PC-9 (cell line): ENCODE data around the gene RNF114. TPM values are rescaled to one million over a fixed set of nuclear protein-coding genes. Genes with fewer than 3 reads are reported as not detected.

ENCODE experiments used
- BruUV-seq: library from RNA; stranded (reverse); fragments of 400-500 nt; replicated peaks from 2 replicates; lab custom pipeline; 2021; lab: Mats Ljungman, UMichigan
- CTCF ChIA-PET: fragments of 300-600 bp; sonication (Branson Sonifier 250); formaldehyde crosslinking; loops from one replicate; lab custom pipeline; 2022; ENCODE audit warnings: antibody characterized with exemption; lab: Charles Lee
- POLR2A ChIA-PET: fragments of 300-600 bp; sonication (Branson Sonifier 250); formaldehyde crosslinking; loops from one replicate; lab custom pipeline; 2022; ENCODE audit warnings: antibody characterized with exemption; ENCODE audit not compliant: unreplicated experiment; lab: Charles Lee
- DNase-seq, 2 experiments: peaks; one replicate each; pipeline versions ENCODE4 v3.0.0 to v3.0.0-alpha.2; 2015 to 2022; ENCODE audit warnings: mixed read lengths in 1 of 2
- H2AFZ ChIP-seq: fragments of 200-600 bp; sonication (generic); 2 replicates; pipeline ENCODE4 v1.8.1; 2017; ENCODE audit warnings: antibody characterized with exemption
- H3F3A ChIP-seq: fragments of 200-600 bp; sonication (generic); 2 replicates; pipeline ENCODE4 v1.8.1; 2017; ENCODE audit warnings: antibody characterized with exemption, mild to moderate bottlenecking, low read depth; ENCODE audit not compliant: insufficient read depth
- H3K27ac ChIP-seq: fragments of 200-600 bp; sonication (generic); 2 replicates; pipeline ENCODE4 v1.6.1; 2016; ENCODE audit warnings: mixed run types
- H3K27me3 ChIP-seq: fragments of 200-600 bp; sonication (generic); 2 replicates; pipeline ENCODE4 v1.6.1; 2016; ENCODE audit warnings: low read depth, mixed run types; ENCODE audit not compliant: insufficient read depth
- H3K36me3 ChIP-seq: fragments of 200-600 bp; sonication (generic); 2 replicates; pipeline ENCODE4 v1.6.1; 2016; ENCODE audit warnings: low read depth, mixed run types
- H3K4me1 ChIP-seq: fragments of 200-600 bp; sonication (generic); replicated peaks from 2 replicates; pipeline ENCODE4 v1.6.1; 2016; ENCODE audit warnings: mixed run types; ENCODE audit not compliant: insufficient read depth
- H3K4me2 ChIP-seq: fragments of 200-600 bp; sonication (generic); 2 replicates; pipeline ENCODE4 v1.6.1; 2017; ENCODE audit warnings: mixed run types
- H3K4me3 ChIP-seq: fragments of 200-600 bp; sonication (generic); 2 replicates; pipeline ENCODE4 v1.6.1; 2016; ENCODE audit warnings: mixed run types
- H3K79me2 ChIP-seq: fragments of 200-600 bp; sonication (generic); 2 replicates; pipeline ENCODE4 v1.6.1; 2017; ENCODE audit warnings: low read depth, mixed run types
- H3K9me2 ChIP-seq: fragments of 200-600 bp; sonication (generic); 2 replicates; pipeline ENCODE4 v1.8.1; 2017; ENCODE audit warnings: mild to moderate bottlenecking; ENCODE audit not compliant: insufficient read depth
- H3K9me3 ChIP-seq: fragments of 200-600 bp; sonication (generic); 2 replicates; pipeline ENCODE4 v1.8.1; 2016; ENCODE audit warnings: low read depth; ENCODE audit not compliant: insufficient read depth
- H4K20me1 ChIP-seq: fragments of 200-600 bp; sonication (generic); 2 replicates; pipeline ENCODE4 v1.8.1; 2017; ENCODE audit not compliant: insufficient read depth
- CTCF ChIP-seq: fragments of 200-600 bp; sonication (generic); conservative IDR thresholded peaks from 2 replicates; pipeline ENCODE4 v1.6.1; 2017; ENCODE audit warnings: mixed run types, antibody characterized with exemption, mild to moderate bottlenecking, moderate library complexity
- EZH2 ChIP-seq: fragments of 200-600 bp; sonication (generic); IDR thresholded peaks from 2 replicates; pipeline ENCODE4 v1.8.0; 2017; ENCODE audit warnings: antibody characterized with exemption, low read depth
- intact Hi-C: fragments of 100-400 bp; cut with micrococcal nuclease; formaldehyde crosslinking; loops from one replicate; pipeline ENCODE4 v1.10.0; 2022; ENCODE audit not compliant: unreplicated experiment
- total RNA-seq: library from RNA; stranded (reverse); gene quantifications from 2 replicates; pipeline ENCODE4 v1.2.3, GENCODE V29; 2021

The RNF114 gene
- total RNA-seq, 1 experiment from 2014 or later = 92.5 TPM

GRCh38 chr20:49982346-49983122 is 46.3 kb downstream of the RNF114 start, which contains the start of gene SNAI1:
Gene SNAI1, plus strand, starts transcription at chr20:49982980. Its CDS starts 80 bp downstream, at chr20:49983060.
- no peaks in the 10 kb centered on the region for H3K9me2 ChIP-seq
- H2AFZ ChIP-seq = peak within 1 kb of the TSS; percentile 72
- H3K79me2 ChIP-seq = no peaks in the 10 kb centered on the region
- H3K9me3 ChIP-seq = no peaks in the 10 kb centered on the region
- peak within 1 kb of the TSS; percentile 100 for H3K4me2 ChIP-seq
- no peak for TF ChIP-seq EZH2
- peak; percentile 68 for TF ChIP-seq CTCF
- peak within 1 kb of the TSS; percentile 75 for H3K4me3 ChIP-seq
- DNase-seq = peak; percentile 82 to 88
- H4K20me1 ChIP-seq = no peaks in the 10 kb centered on the region
- peaks cover 10% of the 10 kb centered on the region for H3K4me1 ChIP-seq
- intact Hi-C loops = loop anchor here (1.0 to 5.0 kb wide), 5 partner anchors 55 to 196 kb away; no protein-coding TSS in a partner anchor
- H3K27me3 ChIP-seq = no peaks in the 10 kb centered on the region
- POLR2A ChIA-PET = no interaction called here
- H3K27ac ChIP-seq = no peak within 1 kb of the TSS
- H3F3A ChIP-seq = peaks cover 16% of the 10 kb centered on the region; the same call in 1 of the 2 replicates
- BruUV-seq = no TSS peak
- CTCF ChIA-PET = interaction anchor here (0.6 to 0.7 kb wide), 2 partner anchors 78 to 263 kb away, joined by 3 to 28 read pairs; no protein-coding TSS in a partner anchor
- H3K36me3 ChIP-seq = no peaks in the 10 kb centered on the region

- H2AFZ ChIP-seq = peak overlapping the region; percentile 72
- POLR2A ChIA-PET = no interaction called here
- peaks cover 16% of the 10 kb centered on the region; the same call in 1 of the 2 replicates for H3F3A ChIP-seq
- no peak overlapping the region for H3K27ac ChIP-seq
- no peaks in the 10 kb centered on the region for H3K79me2 ChIP-seq
- intact Hi-C loops = loop anchor here (2.0 to 5.0 kb wide), 4 partner anchors 54 to 196 kb away; no protein-coding TSS in a partner anchor
- peak in 1 of 2 experiments; percentile 9 for DNase-seq
- no peaks in the 10 kb centered on the region for H3K9me2 ChIP-seq
- CTCF ChIA-PET = interaction anchor here (0.6 to 0.7 kb wide), 2 partner anchors 77 to 262 kb away, joined by 3 to 28 read pairs; no protein-coding TSS in a partner anchor
- no peak for TF ChIP-seq CTCF
- H3K9me3 ChIP-seq = no peaks in the 10 kb centered on the region
- H3K4me2 ChIP-seq = peak overlapping the region; percentile 100
- H3K4me3 ChIP-seq = peak overlapping the region; percentile 75
- H3K27me3 ChIP-seq = no peaks in the 10 kb centered on the region
- BruUV-seq = no TSS peak
- no peaks in the 10 kb centered on the region for H4K20me1 ChIP-seq
- no peaks in the 10 kb centered on the region for H3K36me3 ChIP-seq
- peaks cover 10% of the 10 kb centered on the region for H3K4me1 ChIP-seq
These were observed 47.1 kb downstream of the RNF114 start for GRCh38 chr20:49983123-49983847.

GRCh38 chr20:49983848-49984408 is 47.7 kb downstream of the RNF114 start:
- POLR2A ChIA-PET = no interaction called here
- BruUV-seq = no TSS peak
- H3K79me2 ChIP-seq = no peaks in the 10 kb centered on the region
- no peak overlapping the region for H3K27ac ChIP-seq
- no peak overlapping the region for H2AFZ ChIP-seq
- H3K9me2 ChIP-seq = no peaks in the 10 kb centered on the region
- H3K4me3 ChIP-seq = no peak overlapping the region
- peak in 1 of 2 experiments; percentile 33 for DNase-seq
- H3K4me2 ChIP-seq = peak overlapping the region; percentile 100; the same call in 1 of the 2 replicates
- no peak for TF ChIP-seq EZH2
- TF ChIP-seq CTCF = no peak
- H3K9me3 ChIP-seq = no peaks in the 10 kb centered on the region
- no peaks in the 10 kb centered on the region for H4K20me1 ChIP-seq
- H3F3A ChIP-seq = peaks cover 20% of the 10 kb centered on the region; the same call in 1 of the 2 replicates
- CTCF ChIA-PET = interaction anchor here (0.7 kb wide), 1 partner anchor 54 kb away, joined by 4 read pairs; no protein-coding TSS in a partner anchor
- intact Hi-C loops = loop anchor here (2.0 to 5.0 kb wide), 4 partner anchors 53 to 195 kb away; no protein-coding TSS in a partner anchor
- no peaks in the 10 kb centered on the region for H3K27me3 ChIP-seq
- peaks cover 10% of the 10 kb centered on the region for H3K4me1 ChIP-seq
- no peaks in the 10 kb centered on the region for H3K36me3 ChIP-seq
